ENCODE data around the gene CYP3A7.
A peak's percentile ranks its signal among the peaks of the same experiment; 100 is the strongest.
"Not testable (repeated sequence)": the region's sequence is repeated elsewhere in the genome, so short reads cannot be mapped to it uniquely, and the experiment has no call there.

The CYP3A7 gene

GRCh38 chr7:99741441-99741795 lies 6.4 kb upstream of the CYP3A7 start:
- no peak for DNase-seq

- DNase-seq = peak; percentile 53
These were observed 5.8 kb upstream of the CYP3A7 start for GRCh38 chr7:99740573-99741440.

- no peak for DNase-seq
These were observed 4.9 kb upstream of the CYP3A7 start for GRCh38 chr7:99739699-99740572.

- peak; percentile 13 for DNase-seq
These were observed 2.7 kb upstream of the CYP3A7 start for GRCh38 chr7:99737726-99738125.

- DNase-seq = not testable (repeated sequence)
These were observed 1.7 kb upstream of the CYP3A7 start for GRCh38 chr7:99736667-99737066.

- no peak for DNase-seq
These were observed 1.5 kb downstream of the CYP3A7 start for GRCh38 chr7:99733448-99733847.

- DNase-seq = no peak
These were observed 2.0 kb downstream of the CYP3A7 start for GRCh38 chr7:99733003-99733402.

- no peak for DNase-seq
These were observed 3.2 kb downstream of the CYP3A7 start for GRCh38 chr7:99731638-99732374.

- no peak for DNase-seq
These were observed 4.0 kb downstream of the CYP3A7 start for GRCh38 chr7:99730992-99731391.

GRCh38 chr7:99730238-99730810 lies 4.7 kb downstream of the CYP3A7 start:
- no peak for DNase-seq

GRCh38 chr7:99729486-99730237 lies 5.3 kb downstream of the CYP3A7 start:
- no peak for DNase-seq

- no peak for DNase-seq
These were observed 6.4 kb downstream of the CYP3A7 start for GRCh38 chr7:99728615-99729014.

GRCh38 chr7:99723201-99723600 lies 11.8 kb downstream of the CYP3A7 start:
- not testable (repeated sequence) for DNase-seq

GRCh38 chr7:99720800-99721595 lies 14.0 kb downstream of the CYP3A7 start:
- DNase-seq = no peak

- no peak for DNase-seq
These were observed 14.8 kb downstream of the CYP3A7 start for GRCh38 chr7:99719996-99720769.

GRCh38 chr7:99713995-99714570 lies 20.9 kb downstream of the CYP3A7 start:
- DNase-seq = no peak

- no peak for DNase-seq
These were observed 25.0 kb downstream of the CYP3A7 start for GRCh38 chr7:99709838-99710578.

GRCh38 chr7:99709260-99709659 lies 25.7 kb downstream of the CYP3A7 start:
- DNase-seq = no peak

- no peak for DNase-seq
These were observed 27.9 kb downstream of the CYP3A7 start for GRCh38 chr7:99707096-99707495.

Data from fibroblast of skin of abdomen (primary cell).